HG02678 (cell line): ENCODE measurements around the gene C1orf53.

Experiments used
- ATAC-seq: cut with Tn5 transposase; IDR thresholded peaks from one replicate; pipeline ENCODE4 v1.9.1; 2021; ENCODE audit warnings: mild to moderate bottlenecking, moderate library complexity; ENCODE audit not compliant: unreplicated experiment

Gene C1orf53

GRCh38 chr1:197907846-197908616, 5.6 kb downstream of the C1orf53 start:
- no peak for ATAC-seq

DNA sequence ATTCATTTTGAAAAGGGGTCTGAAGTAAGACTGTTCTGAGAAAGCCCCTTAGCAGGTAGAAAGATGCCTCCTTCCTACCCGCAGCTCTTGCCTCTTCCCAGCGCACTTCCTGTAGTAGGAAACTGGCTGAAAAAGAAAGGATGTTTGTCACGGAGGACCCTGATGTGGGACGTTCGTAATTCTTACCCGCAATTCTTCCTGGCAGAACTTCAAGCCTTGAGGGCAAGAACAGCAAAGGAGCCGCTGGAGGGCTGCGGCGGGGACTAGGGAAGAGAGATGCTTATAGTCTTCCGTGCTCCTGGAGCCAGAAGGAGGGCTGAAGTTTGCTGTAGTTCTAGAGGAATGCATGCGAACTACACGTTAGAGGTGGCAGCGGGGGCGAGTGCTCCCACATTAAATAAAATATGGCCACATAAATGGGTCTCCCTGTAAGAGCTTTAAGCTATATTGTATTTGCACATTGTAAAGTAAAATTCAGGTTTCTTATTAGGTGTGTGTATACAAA, 6.3 kb downstream of the C1orf53 start:
- ATAC-seq = no peak

- ATAC-seq = no peak
Observed at GRCh38 chr1:197909384-197909783, 7.0 kb downstream of the C1orf53 start.

DNA sequence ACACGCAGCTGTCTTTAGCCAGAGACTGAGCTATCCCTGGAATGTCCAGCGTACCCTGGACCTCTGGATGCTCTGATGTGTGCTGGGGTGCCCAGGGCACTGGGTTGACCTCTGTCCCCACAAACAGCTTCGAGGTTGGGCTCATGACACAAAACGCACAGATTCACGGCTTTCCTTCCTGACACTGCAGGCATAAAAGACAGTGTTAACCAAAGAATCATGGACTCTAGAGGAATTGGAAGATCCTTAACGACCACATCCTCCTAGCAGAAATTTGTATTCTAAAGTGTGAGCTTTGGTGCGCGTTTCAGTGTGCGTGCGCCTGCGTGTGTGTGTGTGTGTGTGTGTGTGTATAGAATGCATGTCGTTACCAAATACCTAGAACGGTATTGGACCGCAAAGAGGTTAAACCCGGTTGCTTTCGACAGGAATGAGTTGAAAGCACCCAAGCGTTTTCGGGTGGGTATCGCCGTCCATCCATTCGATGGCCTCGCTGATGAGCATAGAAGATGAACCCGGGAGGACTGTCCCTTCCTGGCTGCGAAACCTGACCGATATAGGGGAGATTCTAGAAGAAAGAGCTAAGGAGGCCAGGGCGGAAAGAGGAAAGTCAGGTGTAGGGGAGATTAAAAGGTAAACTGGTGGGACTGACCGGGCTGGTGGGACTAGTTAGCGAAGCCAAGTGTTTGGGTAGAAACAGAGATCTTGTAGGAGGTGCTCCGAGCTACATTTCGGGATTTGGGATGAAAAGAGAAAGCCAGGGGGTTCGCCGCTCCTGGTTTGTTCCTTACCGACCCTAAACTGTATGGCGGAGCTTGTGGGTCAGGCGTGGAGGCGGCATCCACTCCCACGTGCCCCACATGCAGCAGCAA, 7.9 kb downstream of the C1orf53 start:
- no peak for ATAC-seq

GRCh38 chr1:197911111-197911856, 8.9 kb downstream of the C1orf53 start:
- no peak for ATAC-seq

DNA sequence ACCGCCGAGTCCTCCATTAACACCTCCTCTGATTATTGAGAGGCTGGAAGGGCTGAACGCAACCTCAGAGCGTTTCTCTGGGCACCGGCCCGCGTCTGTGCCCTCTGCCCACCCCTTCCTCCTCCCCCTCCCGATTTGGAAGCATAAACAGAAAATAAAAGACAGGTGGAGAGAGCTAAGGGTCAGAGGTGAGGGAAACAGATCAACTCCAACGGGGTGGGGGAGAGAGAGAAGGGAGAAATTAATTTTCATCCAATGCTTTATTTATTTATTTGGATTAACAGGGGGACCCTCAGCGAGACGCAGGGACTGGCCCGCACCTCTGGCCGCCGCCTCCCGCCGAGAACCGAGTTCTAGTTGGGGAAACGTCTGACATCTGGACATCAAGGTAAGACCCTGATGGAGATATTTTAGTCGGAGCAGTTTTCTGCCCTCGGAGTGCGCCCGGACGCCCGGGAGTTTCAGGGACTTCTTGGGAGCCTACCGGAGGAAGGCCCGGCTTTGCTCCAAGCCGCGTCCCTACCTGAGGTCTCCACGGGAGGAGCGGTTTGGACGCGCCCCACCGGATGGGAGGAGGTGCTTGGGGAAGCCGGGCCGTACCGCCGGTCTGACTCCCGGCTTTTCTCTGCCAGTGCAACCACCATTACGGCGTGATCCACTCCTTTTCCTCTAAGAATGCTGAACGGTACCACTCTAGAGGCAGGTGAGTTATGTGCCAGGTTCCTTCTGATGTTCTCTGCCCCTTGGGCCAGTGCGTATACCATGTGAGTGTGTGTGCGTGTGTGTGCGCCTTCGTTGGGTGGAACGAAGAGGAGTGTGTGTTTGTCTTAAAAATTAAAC, 9.6 kb downstream of the C1orf53 start:
- ATAC-seq = no peak

DNA sequence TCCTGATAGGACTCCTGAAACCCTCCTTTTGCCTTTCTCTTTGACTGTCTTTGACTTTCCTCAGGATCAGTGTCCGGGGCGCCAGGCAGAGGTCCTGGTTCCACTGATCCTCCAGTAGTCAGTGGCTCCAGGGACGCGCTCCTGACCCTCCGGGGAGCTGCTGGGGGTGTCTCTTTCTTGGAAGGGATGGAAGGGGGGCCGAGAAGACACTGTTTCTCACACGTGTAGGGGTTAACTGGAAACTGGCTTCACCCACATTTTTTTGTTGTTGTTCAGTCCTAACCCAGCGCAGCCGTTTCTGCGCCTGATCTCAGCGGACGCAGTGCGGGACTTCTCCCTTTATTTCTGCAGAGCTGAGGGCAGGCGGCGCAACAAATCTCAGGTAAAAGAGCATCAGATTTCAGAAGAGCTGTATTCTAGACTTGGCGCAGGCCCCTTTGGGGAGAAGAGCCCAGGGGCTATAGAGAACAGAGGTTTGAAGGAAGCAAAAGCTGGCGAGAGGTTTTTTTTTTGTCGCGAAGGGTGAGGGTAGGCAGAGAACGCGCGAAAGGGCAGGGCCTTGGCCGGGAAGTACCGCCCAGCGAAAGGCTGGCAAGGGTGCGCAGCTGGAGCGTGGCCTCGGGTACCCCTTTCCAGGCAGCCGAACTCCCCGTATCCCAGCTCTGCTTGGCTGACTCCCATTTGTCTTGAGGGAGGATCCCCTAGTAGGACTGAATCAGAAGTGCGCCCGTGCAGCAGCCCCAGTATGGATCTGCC, 10.5 kb downstream of the C1orf53 start:
- no peak for ATAC-seq

DNA sequence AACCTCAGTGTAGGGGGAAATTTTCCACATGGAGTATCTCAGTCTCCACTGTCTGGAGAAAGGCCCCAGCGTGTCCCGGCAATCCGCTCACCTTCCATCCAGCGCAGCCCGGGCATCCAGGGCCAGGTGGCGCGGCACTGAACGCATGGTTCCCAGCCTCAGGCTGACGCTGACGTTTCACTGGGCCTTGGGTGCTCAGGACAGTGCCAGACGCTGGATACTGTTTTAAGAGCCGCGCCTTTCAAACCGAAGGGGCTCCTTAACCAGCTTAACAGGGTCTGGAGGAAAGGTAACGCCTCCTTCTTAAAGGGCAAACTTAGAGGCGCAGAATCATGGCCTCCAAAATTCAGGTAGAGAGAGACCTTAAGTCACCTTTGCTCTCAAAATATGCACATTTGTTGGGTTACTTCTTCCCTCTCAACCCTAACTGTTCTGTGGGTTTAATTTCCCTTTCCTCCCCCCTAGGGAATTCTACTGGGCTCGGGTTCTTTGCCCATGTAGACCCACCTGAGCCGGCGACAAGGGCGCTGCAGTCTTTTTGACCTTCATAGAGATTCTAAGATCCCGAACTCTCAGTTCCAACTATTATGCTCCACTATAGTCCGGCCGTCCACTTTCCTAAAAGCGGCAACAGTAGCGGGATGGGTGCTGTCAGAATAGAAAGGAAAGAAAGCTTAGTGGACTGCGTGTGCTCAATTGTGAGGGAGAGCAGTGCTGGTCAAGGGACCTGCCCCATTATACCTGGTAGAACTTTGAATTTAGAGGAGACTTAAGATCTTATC, 11.3 kb downstream of the C1orf53 start:
- no peak for ATAC-seq

DNA sequence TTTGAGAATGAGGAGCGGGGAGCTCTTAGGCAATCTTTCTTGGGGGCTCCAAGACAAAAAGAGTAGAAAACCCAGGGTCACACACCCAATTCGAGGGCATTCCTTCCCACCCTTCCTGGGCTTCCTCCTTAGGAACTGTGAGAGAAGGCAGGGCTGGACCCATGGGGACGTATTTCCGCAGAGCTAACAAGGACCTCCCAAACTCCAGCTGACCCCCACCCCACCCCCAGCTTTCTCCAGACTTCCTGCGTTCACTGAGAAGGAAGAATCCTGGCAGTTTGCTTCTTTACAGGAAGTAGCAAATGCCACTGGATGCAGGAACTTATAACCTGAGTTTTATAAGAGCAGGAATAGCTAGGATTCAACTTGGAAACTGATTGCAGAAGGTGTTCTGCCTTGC, 12.1 kb downstream of the C1orf53 start:
- no peak for ATAC-seq

DNA sequence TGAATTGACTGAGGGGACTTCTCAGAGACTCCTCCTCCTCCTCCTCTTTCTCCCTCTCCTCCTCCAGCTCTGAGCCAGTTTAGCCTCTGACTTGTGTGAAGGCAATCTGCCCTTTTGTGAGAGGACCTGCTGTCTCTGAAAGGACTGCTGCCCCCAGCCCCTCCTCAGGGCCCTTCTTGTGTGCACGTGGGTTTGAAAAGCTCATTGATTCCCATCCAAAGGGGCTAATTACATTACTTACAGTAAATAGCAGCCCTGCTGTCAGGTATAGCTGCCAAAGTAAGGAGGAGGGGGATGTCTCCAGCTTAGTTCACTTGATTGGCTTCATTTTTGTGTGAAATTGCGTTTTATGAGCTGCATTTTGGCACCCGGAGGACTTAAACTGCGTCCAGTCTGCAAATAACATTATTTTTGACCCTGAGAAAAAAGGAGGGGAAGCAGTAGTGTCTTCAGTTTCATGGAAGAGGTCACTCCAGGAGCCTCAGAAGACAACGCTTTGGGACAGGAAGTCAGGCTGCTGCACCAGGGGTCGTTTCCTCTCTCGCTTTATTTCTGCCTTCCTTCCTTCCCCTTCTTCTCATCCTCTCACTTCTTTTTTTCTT, 12.9 kb downstream of the C1orf53 start:
- ATAC-seq = no peak

GRCh38 chr1:197915862-197916499, 13.6 kb downstream of the C1orf53 start:
- no peak for ATAC-seq

DNA sequence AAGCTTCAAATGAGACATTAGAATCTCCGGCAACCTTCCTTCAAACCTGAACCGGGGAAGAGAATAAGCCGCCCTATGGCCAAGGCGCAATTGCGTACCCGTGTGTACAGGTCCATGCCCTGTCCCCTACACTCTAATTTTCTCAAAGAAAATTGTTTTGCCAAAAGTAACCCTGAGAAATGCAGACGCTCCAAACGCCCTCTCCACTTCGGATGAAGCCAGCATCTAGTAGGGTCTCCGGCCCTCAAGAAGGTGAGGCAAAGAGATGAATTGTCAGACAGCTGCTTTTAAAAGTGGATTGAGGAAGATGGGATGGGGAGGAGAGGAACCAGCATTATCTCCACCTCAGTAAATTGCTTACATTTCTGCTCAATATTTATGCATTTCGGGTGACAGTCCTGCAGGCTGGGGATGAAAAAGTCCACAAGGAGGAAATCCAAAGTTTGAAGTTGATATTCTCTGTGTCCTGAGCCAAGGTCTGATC, 14.1 kb downstream of the C1orf53 start:
- no peak for ATAC-seq

- ATAC-seq = no peak
Observed at GRCh38 chr1:197917805-197918651, 15.6 kb downstream of the C1orf53 start.

DNA sequence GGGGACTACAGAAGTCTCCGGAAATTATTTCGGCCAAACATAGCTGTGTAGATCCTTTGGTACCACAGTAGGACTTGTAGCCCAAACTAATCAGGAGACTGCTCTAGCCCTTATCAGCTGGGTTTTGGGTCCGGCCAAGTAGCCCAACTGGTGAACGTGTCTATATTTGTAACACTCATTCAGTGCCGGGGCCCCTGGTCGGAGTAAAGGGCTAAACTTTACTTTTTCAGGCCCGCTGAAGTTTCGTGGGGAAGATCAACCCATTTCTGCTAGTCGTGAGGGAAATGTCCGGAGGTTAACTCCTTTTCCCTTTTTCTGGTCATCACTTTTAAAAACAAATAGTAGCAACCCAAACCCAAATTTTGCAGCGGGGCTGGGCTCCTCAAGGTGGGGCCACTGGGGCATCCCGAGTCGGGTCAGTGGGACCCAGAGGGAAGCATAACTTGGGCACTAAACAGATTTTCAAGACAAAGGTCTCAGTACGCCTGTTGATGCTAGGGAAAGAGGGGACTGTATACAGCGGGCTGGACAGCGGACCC, 16.4 kb downstream of the C1orf53 start:
- ATAC-seq = no peak

DNA sequence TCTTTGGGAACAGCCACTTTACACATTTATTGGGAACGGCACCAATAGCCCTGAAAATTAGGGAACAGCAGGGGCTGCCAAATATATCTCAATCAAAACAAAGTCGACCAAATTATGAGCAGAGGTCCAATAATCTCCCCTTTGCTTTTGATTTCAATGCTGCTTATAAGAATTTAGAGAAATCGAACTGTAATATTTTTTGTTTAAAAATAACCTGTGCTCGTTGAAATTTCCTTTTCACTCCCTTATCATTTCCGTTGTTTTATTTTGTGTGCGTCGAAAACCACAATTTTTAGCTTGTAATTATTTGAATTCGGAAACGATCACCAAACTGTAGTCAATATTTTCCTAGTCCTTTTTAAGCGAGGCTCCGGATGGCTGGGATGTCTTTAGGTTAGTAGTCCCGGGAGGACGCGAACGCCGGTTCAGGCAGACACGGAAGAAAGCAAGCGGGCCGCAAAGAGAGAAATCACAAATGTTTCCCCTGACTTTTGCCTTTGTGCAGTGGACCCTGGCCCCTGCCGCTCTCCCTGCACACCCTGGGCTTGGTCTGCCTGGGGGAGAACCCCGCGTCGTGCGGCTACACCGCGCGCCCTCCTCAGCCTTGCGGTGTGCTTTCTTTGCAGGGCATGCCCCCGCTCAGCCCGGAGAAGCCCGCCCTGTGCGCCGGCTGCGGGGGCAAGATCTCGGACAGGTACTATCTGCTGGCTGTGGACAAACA, 17.1 kb downstream of the C1orf53 start:
- ATAC-seq = no peak

DNA sequence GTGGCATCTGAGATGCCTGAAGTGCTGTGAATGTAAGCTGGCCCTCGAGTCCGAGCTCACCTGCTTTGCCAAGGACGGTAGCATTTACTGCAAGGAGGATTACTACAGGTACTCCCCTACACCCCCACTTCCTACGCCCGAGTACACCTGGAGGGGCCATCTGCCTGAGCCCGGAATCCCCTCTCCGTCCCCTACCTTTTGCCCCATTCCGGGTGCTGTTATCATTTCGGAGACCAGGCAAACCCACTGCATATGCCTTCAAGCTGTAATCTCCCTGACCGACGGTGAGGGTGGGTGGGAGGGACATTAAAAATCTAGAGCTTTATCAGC, 17.6 kb downstream of the C1orf53 start:
- ATAC-seq = no peak
